Large intestine (tissue), 3 donors: ENCODE data around the gene PRKCH. TPM values are rescaled to one million over a fixed set of nuclear protein-coding genes. Genes with fewer than 3 reads are reported as not detected.

ENCODE experiments used
- DNase-seq, 2 donors: peaks; one replicate each; pipeline versions ENCODE4 v3.0.0 to v3.0.0-alpha.2; 2013
- H3K27ac ChIP-seq: one replicate; pipeline ENCODE4 v1.5.1; 2013; ENCODE audit warnings: low read length
- H3K27me3 ChIP-seq: 2 replicates; pipeline ENCODE4 v1.6.1; 2013; ENCODE audit warnings: low read length; ENCODE audit not compliant: control insufficient read depth, insufficient read depth
- H3K36me3 ChIP-seq: 2 replicates; pipeline ENCODE4 v1.6.1; 2013; ENCODE audit warnings: low read length; ENCODE audit not compliant: control insufficient read depth, insufficient read depth
- H3K4me1 ChIP-seq: one replicate; pipeline ENCODE4 v1.6.1; 2013; ENCODE audit warnings: low read length; ENCODE audit not compliant: control insufficient read depth, insufficient read depth
- H3K4me3 ChIP-seq: one replicate; pipeline ENCODE4 v1.5.1; 2013; ENCODE audit warnings: low read length
- H3K9me3 ChIP-seq: one replicate; pipeline ENCODE4 v1.6.1; 2013; ENCODE audit warnings: mild to moderate bottlenecking, low read depth, low read length, moderate library complexity; ENCODE audit not compliant: control insufficient read depth
- WGBS: methylation state at CpG from one replicate; pipeline ENCODE4 v1.1.5; 2013; ENCODE audit warnings: low lambda C conversion rate; ENCODE audit not compliant: insufficient coverage; 5-methylcytosine and 5-hydroxymethylcytosine counted together
- polyA plus RNA-seq: library from polyadenylated mRNA; unstranded; fragments of 120-200 nt; gene quantifications from one replicate; pipeline ENCODE4 v1.2.1, GENCODE V29; 2013

PRKCH gene
- polyA plus RNA-seq, 1 donor: 7.7 TPM

GRCh38 chr14:61343991-61344405 lies 22.6 kb downstream of the PRKCH start:
- WGBS: no CpG with 5 or more reads among the region's 4 CpGs
- Histone ChIP-seq H3K27me3 (no peaks in the 10 kb centered on the region), H3K36me3 (no peaks in the 10 kb centered on the region), H3K4me3 (no peak overlapping the region), H3K9me3 (no peaks in the 10 kb centered on the region), H3K4me1 (no peaks in the 10 kb centered on the region), H3K27ac (no peak overlapping the region)
- no peak for DNase-seq

- H3K4me1 ChIP-seq: no peaks in the 10 kb centered on the region
- no peak for DNase-seq
- H3K36me3 ChIP-seq: no peaks in the 10 kb centered on the region
- H3K27me3 ChIP-seq: no peaks in the 10 kb centered on the region
- H3K27ac ChIP-seq: no peak overlapping the region
- no peak overlapping the region for H3K4me3 ChIP-seq
- H3K9me3 ChIP-seq: no peaks in the 10 kb centered on the region
- WGBS: no CpG with 5 or more reads among the region's 7 CpGs
Measured at GRCh38 chr14:61344437-61345150, 23.2 kb downstream of the PRKCH start.

- WGBS: 58% methylated on average over 2 of the region's 2 CpGs
- Histone ChIP-seq H3K27me3 (no peaks in the 10 kb centered on the region), H3K36me3 (no peaks in the 10 kb centered on the region), H3K9me3 (no peaks in the 10 kb centered on the region), H3K4me3 (no peak overlapping the region), H3K27ac (no peak overlapping the region), H3K4me1 (no peaks in the 10 kb centered on the region)
- DNase-seq: no peak
Measured at GRCh38 chr14:61345151-61345482, 23.7 kb downstream of the PRKCH start.

- no peaks in the 10 kb centered on the region for H3K36me3 ChIP-seq
- WGBS: no CpG with 5 or more reads among the region's 2 CpGs
- DNase-seq: no peak
Measured at GRCh38 chr14:61346221-61346620, 24.8 kb downstream of the PRKCH start.

GRCh38 chr14:61346793-61347192 lies 25.4 kb downstream of the PRKCH start:
- WGBS: 52% methylated on average over 2 of the region's 4 CpGs
- Histone ChIP-seq H3K9me3 (no peaks in the 10 kb centered on the region), H3K27me3 (no peaks in the 10 kb centered on the region), H3K36me3 (no peaks in the 10 kb centered on the region), H3K4me1 (no peaks in the 10 kb centered on the region), H3K27ac (no peak overlapping the region), H3K4me3 (no peak overlapping the region)
- no peak for DNase-seq

More at GRCh38 chr14:61346221-61346620, 24.8 kb downstream of the PRKCH start:
- no peak overlapping the region for H3K4me3 ChIP-seq
- no peak overlapping the region for H3K27ac ChIP-seq
- no peaks in the 10 kb centered on the region for H3K4me1 ChIP-seq
- no peaks in the 10 kb centered on the region for H3K9me3 ChIP-seq
- no peaks in the 10 kb centered on the region for H3K27me3 ChIP-seq

GRCh38 chr14:61347826-61348443 lies 26.6 kb downstream of the PRKCH start:
- DNase-seq: no peak
- H3K27ac ChIP-seq: no peak overlapping the region
- no peaks in the 10 kb centered on the region for H3K36me3 ChIP-seq
- no peak overlapping the region for H3K4me3 ChIP-seq
- no peaks in the 10 kb centered on the region for H3K9me3 ChIP-seq
- WGBS: 85% methylated on average over 4 of the region's 8 CpGs
- H3K4me1 ChIP-seq: no peaks in the 10 kb centered on the region
- no peaks in the 10 kb centered on the region for H3K27me3 ChIP-seq

GRCh38 chr14:61350427-61351270 lies 29.3 kb downstream of the PRKCH start:
- Histone ChIP-seq H3K27ac (no peak overlapping the region), H3K27me3 (no peaks in the 10 kb centered on the region), H3K4me3 (no peak overlapping the region), H3K36me3 (no peaks in the 10 kb centered on the region), H3K4me1 (no peaks in the 10 kb centered on the region), H3K9me3 (no peaks in the 10 kb centered on the region)
- DNase-seq: no peak
- 100% methylated on average over 1 of the region's 6 CpGs for WGBS

GRCh38 chr14:61351477-61351876 lies 30.1 kb downstream of the PRKCH start:
- Histone ChIP-seq H3K27ac (no peak overlapping the region), H3K4me3 (no peak overlapping the region), H3K4me1 (no peaks in the 10 kb centered on the region), H3K9me3 (no peaks in the 10 kb centered on the region), H3K36me3 (no peaks in the 10 kb centered on the region), H3K27me3 (no peaks in the 10 kb centered on the region)
- no peak for DNase-seq
- WGBS: 98% methylated on average over 6 of the region's 6 CpGs

GRCh38 chr14:61355892-61356325 lies 34.5 kb downstream of the PRKCH start:
- 80% methylated on average over 1 of the region's 6 CpGs for WGBS
- no peaks in the 10 kb centered on the region for H3K27me3 ChIP-seq
- H3K4me3 ChIP-seq: no peak overlapping the region
- peak in 1 of 2 donors; percentile 15 for DNase-seq
- no peaks in the 10 kb centered on the region for H3K4me1 ChIP-seq
- H3K36me3 ChIP-seq: no peaks in the 10 kb centered on the region
- H3K9me3 ChIP-seq: no peaks in the 10 kb centered on the region
- H3K27ac ChIP-seq: no peak overlapping the region

- no peak overlapping the region for H3K27ac ChIP-seq
- no peak overlapping the region for H3K4me3 ChIP-seq
- H3K36me3 ChIP-seq: no peaks in the 10 kb centered on the region
- WGBS: no CpG with 5 or more reads among the region's 4 CpGs
- no peak for DNase-seq
- no peaks in the 10 kb centered on the region for H3K9me3 ChIP-seq
- no peaks in the 10 kb centered on the region for H3K4me1 ChIP-seq
- no peaks in the 10 kb centered on the region for H3K27me3 ChIP-seq
Measured at GRCh38 chr14:61357123-61357522, 35.7 kb downstream of the PRKCH start.
